ENCODE data around the gene CYB5R4. TPM values are rescaled to one million over a fixed set of nuclear protein-coding genes. Genes with fewer than 3 reads are reported as not detected.
"Not testable (repeated sequence)": the region's sequence is repeated elsewhere in the genome, so short reads cannot be mapped to it uniquely, and the experiment has no call there.

The CYB5R4 gene
- total and polyA plus RNA-seq, 12 donors: 1.2 to 20.0 (median 15.5) TPM

- no peaks in the 10 kb centered on the region for H3K27me3 ChIP-seq
- H3K4me3 ChIP-seq: no peak overlapping the region
- 95% methylated on average over 1 of the region's 1 CpG for WGBS, 2 donors
- intact Hi-C loops (cut with DNase I): no loop called here
- peaks cover 0 to 89% (median 11%) of the 10 kb centered on the region in 9 donors for H3K36me3 ChIP-seq
- no peak for TF ChIP-seq CTCF (IDR thresholded peaks at IDR 0.05)
- no peak overlapping the region for H3K27ac ChIP-seq
- no peaks in the 10 kb centered on the region for H3K9me3 ChIP-seq
- DNase-seq: no peak
- ATAC-seq: no peak
- H3K4me1 ChIP-seq: no peaks in the 10 kb centered on the region
These were observed 68.8 kb downstream of the CYB5R4 start for GRCh38 chr6:83928286-83928685.

- H3K4me1 ChIP-seq; DNase-seq; H3K4me3 ChIP-seq; H3K27me3 ChIP-seq; H3K27ac ChIP-seq; intact Hi-C loops (cut with DNase I); ATAC-seq: not testable (repeated sequence)
- 96 to 97% methylated on average over 4 of the region's 4 CpGs for whole genome bisulfite sequencing, 2 donors
- peaks cover 0 to 32% (median 5%) of the 10 kb centered on the region in 11 donors for H3K9me3 ChIP-seq
- peaks cover 0 to 30% (median 7%) of the 10 kb centered on the region in 9 donors for H3K36me3 ChIP-seq
These were observed 86.8 kb downstream of the CYB5R4 start for GRCh38 chr6:83946201-83946833.

- 91 to 98% methylated on average over 2 of the region's 2 CpGs for WGBS, 2 donors
- H3K27ac ChIP-seq; intact Hi-C loops (cut with DNase I); DNase-seq; H3K4me1 ChIP-seq; H3K27me3 ChIP-seq; ATAC-seq; H3K4me3 ChIP-seq: not testable (repeated sequence)
- H3K36me3 ChIP-seq: peaks cover 0 to 17% (median 3%) of the 10 kb centered on the region in 9 donors
- H3K9me3 ChIP-seq: peaks cover 0 to 32% (median 5%) of the 10 kb centered on the region in 11 donors
These were observed 88.5 kb downstream of the CYB5R4 start for GRCh38 chr6:83947983-83948382.

GRCh38 chr6:83948851-83949250 lies 89.4 kb downstream of the CYB5R4 start:
- TF ChIP-seq CTCF (IDR thresholded peaks at IDR 0.05): no peak
- intact Hi-C loops (cut with DNase I): no loop called here
- no peak for DNase-seq
- no peak overlapping the region for H3K27ac ChIP-seq
- H3K27me3 ChIP-seq: no peaks in the 10 kb centered on the region
- no peak for ATAC-seq
- H3K4me1 ChIP-seq: no peaks in the 10 kb centered on the region
- H3K36me3 ChIP-seq: peaks cover 0 to 13% (median 0%) of the 10 kb centered on the region in 9 donors
- H3K9me3 ChIP-seq: peaks cover 0 to 32% (median 5%) of the 10 kb centered on the region in 11 donors
- no peak overlapping the region for H3K4me3 ChIP-seq
- 64 to 65% methylated on average over 2 of the region's 2 CpGs for WGBS, 2 donors

GRCh38 chr6:83951423-83951822 lies 91.9 kb downstream of the CYB5R4 start:
- peaks cover 0 to 21% (median 5%) of the 10 kb centered on the region in 11 donors for H3K9me3 ChIP-seq
- H3K27ac ChIP-seq; H3K27me3 ChIP-seq; H3K4me3 ChIP-seq; ATAC-seq; H3K4me1 ChIP-seq; DNase-seq; intact Hi-C loops (cut with DNase I): not testable (repeated sequence)
- 97% methylated on average over 2 of the region's 2 CpGs for WGBS, 2 donors
- H3K36me3 ChIP-seq: peaks cover 0 to 30% (median 0%) of the 10 kb centered on the region in 9 donors

GRCh38 chr6:83952830-83953229 lies 93.3 kb downstream of the CYB5R4 start:
- H3K9me3 ChIP-seq: peaks cover 0 to 7% (median 0%) of the 10 kb centered on the region in 11 donors
- H3K27me3 ChIP-seq: no peaks in the 10 kb centered on the region
- no peak overlapping the region for H3K4me3 ChIP-seq
- 73 to 75% methylated on average over 3 of the region's 3 CpGs for WGBS, 2 donors
- intact Hi-C loops (cut with DNase I): no loop called here
- no peaks in the 10 kb centered on the region for H3K4me1 ChIP-seq
- no peak for ATAC-seq
- no peak for DNase-seq
- no peak overlapping the region for H3K27ac ChIP-seq
- TF ChIP-seq CTCF (IDR thresholded peaks at IDR 0.05): no peak
- peaks cover 0 to 38% (median 0%) of the 10 kb centered on the region in 9 donors for H3K36me3 ChIP-seq

Data from heart right ventricle (tissue), 16 donors.